Lower leg skin (tissue), 4 donors: Measurements from ENCODE around the gene MECR. TPM values are rescaled to one million over a fixed set of nuclear protein-coding genes. Genes with fewer than 3 reads are reported as not detected.

ENCODE experiments used
- DNase-seq, 2 donors: peaks; one replicate each; pipeline ENCODE4 v3.0.0-alpha.2; 2019; ENCODE audit warnings: low spot score in 2 of 2
- H3K4me3 ChIP-seq: fragments of 200-600 bp; sonication (generic); 2 replicates; pipeline ENCODE4 v1.5.1; 2017; ENCODE audit warnings: mild to moderate bottlenecking, low read depth; ENCODE audit not compliant: poor library complexity, severe bottlenecking
- POLR2A ChIP-seq, 2 donors: fragments of 450-650 bp; IDR thresholded peaks; one replicate each; pipeline ENCODE4 v1.6.1; 2016 to 2017; ENCODE audit warnings: antibody characterized with exemption in 2 of 2, mild to moderate bottlenecking in 1 of 2, moderate library complexity in 1 of 2
- WGBS, 2 donors: methylation state at CpG; one replicate each; pipeline ENCODE4 v1.1.5; 2018; 5-methylcytosine and 5-hydroxymethylcytosine counted together
- intact Hi-C: fragments of 100-400 bp; cut with DNase I; formaldehyde crosslinking; loops from one replicate; pipeline ENCODE4 v1.15.0; 2023; ENCODE audit warnings: low total_unique reads
- total RNA-seq, 4 donors: library from RNA; depleted of rRNA; stranded (reverse); fragments of >200 nt; gene quantifications; one replicate each; pipeline ENCODE4 v1.1.0, GENCODE V29; 2016
- TF ChIP-seq, protein P1 (sequence below), 3 donors: fragments of 450-650 bp; IDR thresholded peaks; one replicate each; pipeline ENCODE4 v1.5.1; 2016; ENCODE audit warnings: antibody characterized with exemption in 3 of 3, mild to moderate bottlenecking in 3 of 3, moderate library complexity in 2 of 3

Gene MECR
- total RNA-seq, 4 donors from 2014 or later, result 23.2 to 28.3 (median 25.3) TPM

DNA sequence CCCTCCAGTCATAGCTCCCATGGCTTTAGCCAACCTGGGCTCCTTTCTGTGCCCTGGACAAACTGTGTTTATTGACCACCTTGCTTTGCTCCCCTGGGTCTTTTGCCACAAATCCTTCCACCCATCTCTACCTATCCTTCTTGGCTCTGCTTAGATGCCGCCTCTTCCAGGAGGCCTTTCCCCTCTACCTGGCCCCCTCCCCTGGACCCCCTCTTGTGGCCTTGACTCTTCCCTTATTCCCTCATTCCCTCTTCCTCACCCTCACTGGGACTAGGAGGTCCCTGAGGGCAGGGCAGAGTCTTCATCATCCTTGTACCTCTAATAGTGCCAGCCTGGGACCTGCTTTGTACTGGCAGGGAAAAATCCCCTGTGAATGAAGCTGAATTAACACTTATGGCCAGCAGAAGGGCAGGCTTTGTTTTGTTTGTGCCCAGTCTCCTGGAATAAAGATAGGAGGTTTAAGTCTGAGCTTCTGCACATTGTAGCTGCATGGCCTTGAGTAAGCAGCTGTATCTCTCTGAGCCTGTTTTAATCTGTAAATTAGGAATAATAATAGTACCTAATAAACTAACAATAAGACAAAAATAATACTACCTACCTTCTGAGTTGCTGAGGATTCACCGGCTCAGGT is 19.3 kb upstream of the MECR start:
- no peak overlapping the region for H3K4me3 ChIP-seq
- WGBS, 2 donors, result 95 to 96% methylated on average over 2 of the region's 2 CpGs
- TF ChIP-seq, protein P1, sequence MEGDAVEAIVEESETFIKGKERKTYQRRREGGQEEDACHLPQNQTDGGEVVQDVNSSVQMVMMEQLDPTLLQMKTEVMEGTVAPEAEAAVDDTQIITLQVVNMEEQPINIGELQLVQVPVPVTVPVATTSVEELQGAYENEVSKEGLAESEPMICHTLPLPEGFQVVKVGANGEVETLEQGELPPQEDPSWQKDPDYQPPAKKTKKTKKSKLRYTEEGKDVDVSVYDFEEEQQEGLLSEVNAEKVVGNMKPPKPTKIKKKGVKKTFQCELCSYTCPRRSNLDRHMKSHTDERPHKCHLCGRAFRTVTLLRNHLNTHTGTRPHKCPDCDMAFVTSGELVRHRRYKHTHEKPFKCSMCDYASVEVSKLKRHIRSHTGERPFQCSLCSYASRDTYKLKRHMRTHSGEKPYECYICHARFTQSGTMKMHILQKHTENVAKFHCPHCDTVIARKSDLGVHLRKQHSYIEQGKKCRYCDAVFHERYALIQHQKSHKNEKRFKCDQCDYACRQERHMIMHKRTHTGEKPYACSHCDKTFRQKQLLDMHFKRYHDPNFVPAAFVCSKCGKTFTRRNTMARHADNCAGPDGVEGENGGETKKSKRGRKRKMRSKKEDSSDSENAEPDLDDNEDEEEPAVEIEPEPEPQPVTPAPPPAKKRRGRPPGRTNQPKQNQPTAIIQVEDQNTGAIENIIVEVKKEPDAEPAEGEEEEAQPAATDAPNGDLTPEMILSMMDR (IDR thresholded peaks at IDR 0.05), result no peak
- no peak for TF ChIP-seq POLR2A (IDR thresholded peaks at IDR 0.05)
- intact Hi-C loops, result loop anchor here (2.0 to 10.0 kb wide), 3 partner anchors 77 to 455 kb away; no protein-coding TSS in a partner anchor
- DNase-seq, result no peak

DNA sequence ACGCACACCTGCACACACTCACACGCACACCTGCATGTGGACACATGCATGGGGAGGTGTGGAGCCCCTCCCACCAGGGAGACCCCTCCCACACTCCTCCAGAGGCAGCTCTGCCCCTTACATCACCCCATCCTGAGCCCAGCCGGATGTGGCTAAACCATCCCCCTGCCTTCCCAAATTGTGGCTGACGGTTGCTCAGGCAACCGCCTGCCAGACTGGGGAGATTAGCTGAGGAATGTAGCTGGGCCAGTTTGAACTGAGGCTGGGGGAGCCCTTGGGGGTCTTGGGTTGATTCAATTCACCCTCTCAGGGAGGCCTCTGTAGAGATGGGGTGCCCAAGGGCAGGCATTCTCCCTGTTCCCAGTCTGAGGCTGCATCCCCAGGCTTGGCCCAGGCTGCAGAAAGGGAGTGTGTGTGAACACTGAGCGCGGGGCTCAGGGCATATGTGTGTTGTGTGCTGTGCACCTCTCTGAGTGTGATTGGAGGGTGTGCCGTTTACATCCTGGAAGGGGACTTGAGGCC is 18.5 kb upstream of the MECR start:
- TF ChIP-seq POLR2A (IDR thresholded peaks at IDR 0.05), result no peak
- TF ChIP-seq, protein P1 (IDR thresholded peaks at IDR 0.05), result no peak
- no peak overlapping the region for H3K4me3 ChIP-seq
- 67 to 69% methylated on average over 8 of the region's 8 CpGs for whole genome bisulfite sequencing, 2 donors
- DNase-seq, result no peak
- intact Hi-C loops, result loop anchor here (2.0 to 10.0 kb wide), 3 partner anchors 78 to 456 kb away; no protein-coding TSS in a partner anchor

- intact Hi-C loops, result loop anchor here (2.0 to 10.0 kb wide), 3 partner anchors 78 to 456 kb away; no protein-coding TSS in a partner anchor
- WGBS, 2 donors, result 76 to 83% methylated on average over 2 of the region's 2 CpGs
- H3K4me3 ChIP-seq, result no peak overlapping the region
- TF ChIP-seq, protein P1 (IDR thresholded peaks at IDR 0.05), result no peak
- no peak for TF ChIP-seq POLR2A (IDR thresholded peaks at IDR 0.05)
- DNase-seq, result no peak
These were observed 17.7 kb upstream of the MECR start for GRCh38 chr1:29248409-29248808.

- intact Hi-C loops, result loop anchor here (2.0 to 10.0 kb wide), 3 partner anchors 79 to 457 kb away; no protein-coding TSS in a partner anchor
- H3K4me3 ChIP-seq, result no peak overlapping the region
- DNase-seq, result no peak
- TF ChIP-seq, protein P1 (IDR thresholded peaks at IDR 0.05), result no peak
- no peak for TF ChIP-seq POLR2A (IDR thresholded peaks at IDR 0.05)
- 83 to 88% methylated on average over 8 of the region's 8 CpGs for whole genome bisulfite sequencing, 2 donors
These were observed 17.0 kb upstream of the MECR start for GRCh38 chr1:29247571-29248273.

DNA sequence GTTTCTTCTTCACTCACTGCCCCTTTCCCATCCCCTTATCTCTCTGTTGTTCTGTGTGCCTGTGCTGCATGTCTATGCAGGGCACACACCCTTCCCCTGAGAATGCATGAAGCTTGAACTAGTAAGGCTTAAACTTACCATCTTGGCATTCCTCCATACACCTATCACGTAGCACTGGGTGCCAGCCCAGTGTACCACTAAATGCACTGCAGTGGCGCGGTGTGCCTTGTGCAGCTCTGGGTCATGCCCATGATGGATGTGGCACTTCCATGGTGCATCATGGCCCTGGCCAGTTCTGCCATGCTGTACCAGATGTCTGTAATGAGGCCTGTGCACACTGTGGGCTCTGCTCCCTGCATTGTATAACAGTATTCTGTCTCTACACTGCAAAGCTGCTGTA is 16.3 kb upstream of the MECR start:
- no peak overlapping the region for H3K4me3 ChIP-seq
- TF ChIP-seq, protein P1 (IDR thresholded peaks at IDR 0.05), result no peak
- no peak for TF ChIP-seq POLR2A (IDR thresholded peaks at IDR 0.05)
- intact Hi-C loops, result loop anchor here (5.0 to 10.0 kb wide), 2 partner anchors 165 to 458 kb away; no protein-coding TSS in a partner anchor
- no peak for DNase-seq
- 76 to 84% methylated on average over 3 of the region's 3 CpGs for WGBS, 2 donors
